Islet precursor cell (in vitro differentiated cells): ENCODE results near the gene PMEPA1.

Experiments used
- DNase-seq: peaks from one replicate; pipeline ENCODE4 v3.0.0-alpha.2; 2018

PMEPA1 gene, protein sequence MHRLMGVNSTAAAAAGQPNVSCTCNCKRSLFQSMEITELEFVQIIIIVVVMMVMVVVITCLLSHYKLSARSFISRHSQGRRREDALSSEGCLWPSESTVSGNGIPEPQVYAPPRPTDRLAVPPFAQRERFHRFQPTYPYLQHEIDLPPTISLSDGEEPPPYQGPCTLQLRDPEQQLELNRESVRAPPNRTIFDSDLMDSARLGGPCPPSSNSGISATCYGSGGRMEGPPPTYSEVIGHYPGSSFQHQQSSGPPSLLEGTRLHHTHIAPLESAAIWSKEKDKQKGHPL

DNA sequence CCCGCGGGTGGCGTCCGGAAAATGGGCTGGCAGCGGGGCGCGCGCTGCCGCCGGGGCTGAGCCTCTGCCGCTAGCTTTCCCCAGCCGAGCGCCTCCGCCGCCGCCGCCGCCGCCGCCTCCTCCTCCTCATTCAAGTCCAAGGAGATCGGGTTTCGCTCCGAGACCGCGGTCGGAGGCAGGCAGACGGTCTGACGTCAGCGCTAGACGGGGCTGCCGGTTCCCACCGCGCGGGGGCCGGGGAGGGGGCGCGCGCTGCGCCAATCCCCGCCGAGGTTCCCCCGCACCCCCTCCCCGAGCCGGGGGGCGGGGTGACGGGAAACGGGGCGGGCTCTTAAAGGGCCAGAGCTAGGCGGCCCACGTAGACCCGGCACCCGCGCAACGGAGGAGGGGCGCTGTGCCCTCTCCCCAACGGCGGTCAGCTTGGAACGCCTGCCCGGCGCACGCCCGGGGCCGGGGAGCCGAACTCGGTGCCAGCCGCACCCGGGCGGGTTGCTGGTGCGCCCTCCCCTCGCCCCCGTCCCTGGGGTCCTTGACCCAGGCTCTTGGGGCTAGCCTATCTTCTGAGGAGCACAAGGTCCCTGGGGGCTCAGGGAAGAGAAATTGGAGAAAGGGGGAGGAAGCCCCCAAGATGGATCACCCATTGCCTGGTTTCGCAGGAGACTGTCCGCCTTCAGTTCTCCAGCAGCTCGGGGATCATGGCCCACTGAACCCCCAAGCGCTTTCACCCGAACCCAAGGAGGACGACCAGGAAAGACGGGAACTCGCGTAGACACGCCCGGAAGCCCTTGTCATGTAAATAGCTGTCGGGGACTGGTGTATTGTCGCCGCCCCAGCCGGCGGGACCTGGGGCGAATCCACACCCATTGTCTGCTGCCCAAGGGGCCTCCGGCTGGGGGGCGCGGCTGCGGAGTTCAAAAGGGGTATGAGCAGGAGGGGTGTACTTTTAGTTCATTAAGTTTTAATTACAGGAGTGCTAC, at the start of gene PMEPA1:
TSS of gene PMEPA1 (minus strand) at position 193 of the 977 bp plus-strand sequence. CDS start 433 bp downstream, outside the sequence.
- peak; percentile 98 for DNase-seq

DNA sequence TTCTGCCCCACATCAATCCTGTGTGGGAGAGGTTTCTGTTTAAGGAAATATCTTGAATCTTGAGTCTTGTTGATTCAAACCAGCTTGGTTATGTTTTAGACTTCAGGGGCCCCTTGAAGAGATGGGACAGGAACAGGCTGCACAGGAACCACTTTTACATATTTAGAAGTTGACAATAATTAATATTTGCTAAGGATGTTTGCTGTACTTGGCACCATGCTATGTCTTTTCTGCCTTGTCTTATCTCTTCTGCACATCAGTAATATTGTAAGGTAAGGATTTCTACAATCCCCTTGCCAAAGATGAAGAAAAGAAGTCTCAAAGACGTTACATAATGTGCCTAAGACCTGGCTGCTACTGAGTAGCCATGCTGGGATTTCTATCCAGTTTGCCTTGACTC, 48.0 kb upstream of the PMEPA1 start:
- no peak for DNase-seq

DNA sequence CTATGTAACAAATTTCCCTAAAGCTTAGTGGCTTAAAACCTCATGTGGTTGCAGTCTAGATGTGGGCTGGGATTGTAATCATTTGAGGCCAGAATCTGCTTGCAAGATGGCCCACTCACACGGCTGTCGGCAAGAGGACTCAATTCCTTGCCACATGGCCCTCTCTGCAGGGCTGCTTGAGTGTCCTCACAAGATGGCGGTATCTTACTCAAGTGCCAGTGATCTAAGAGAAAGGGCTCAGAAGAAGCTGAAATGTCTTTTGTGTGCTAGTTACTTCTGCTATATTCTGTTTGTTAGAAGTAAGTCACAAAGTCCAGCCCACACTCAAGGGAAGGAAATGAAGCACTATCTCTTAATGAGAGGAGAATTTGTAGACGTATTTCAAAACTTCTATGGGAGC, 47.1 kb upstream of the PMEPA1 start:
- DNase-seq, result peak; percentile 16

DNA sequence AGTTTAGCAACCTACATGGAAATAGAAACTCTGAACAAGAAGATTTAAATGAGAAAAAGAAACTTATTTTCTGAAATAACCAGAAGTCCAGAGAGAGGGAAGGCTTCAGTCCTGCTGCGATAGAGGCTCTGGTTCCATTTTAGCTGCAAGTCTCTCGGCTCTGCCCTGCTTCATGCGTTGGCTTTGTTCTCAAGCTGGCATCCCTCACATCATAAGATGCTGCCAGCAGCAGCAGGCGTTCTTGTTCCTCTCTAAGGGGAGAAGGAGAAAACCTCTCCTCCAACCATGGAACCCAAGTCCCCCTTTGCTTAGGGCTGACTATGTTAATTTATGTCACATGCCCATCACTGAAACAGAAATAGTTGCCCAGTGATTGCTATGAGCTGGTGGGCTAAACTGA, 46.4 kb upstream of the PMEPA1 start:
- peak; percentile 26 for DNase-seq

DNA sequence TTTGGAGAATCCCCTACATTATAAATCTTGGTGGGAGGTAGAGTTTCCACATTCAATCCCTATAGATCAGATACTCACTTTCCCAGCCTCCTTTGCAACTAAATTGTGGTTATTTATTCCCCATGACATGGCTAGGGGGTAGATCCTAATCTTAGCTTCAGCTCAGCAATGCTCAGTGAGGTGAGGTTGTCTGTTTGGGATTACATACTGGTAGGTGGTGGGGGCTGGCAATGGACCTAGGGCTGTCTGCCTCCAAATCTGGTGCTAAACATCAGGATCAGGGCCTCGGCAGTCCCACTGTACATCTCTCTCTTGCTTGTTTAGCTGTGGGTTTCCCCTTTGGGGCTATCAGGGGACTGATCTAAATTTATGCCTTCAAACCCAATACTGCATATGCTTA, 45.8 kb upstream of the PMEPA1 start:
- DNase-seq, result peak; percentile 45

DNA sequence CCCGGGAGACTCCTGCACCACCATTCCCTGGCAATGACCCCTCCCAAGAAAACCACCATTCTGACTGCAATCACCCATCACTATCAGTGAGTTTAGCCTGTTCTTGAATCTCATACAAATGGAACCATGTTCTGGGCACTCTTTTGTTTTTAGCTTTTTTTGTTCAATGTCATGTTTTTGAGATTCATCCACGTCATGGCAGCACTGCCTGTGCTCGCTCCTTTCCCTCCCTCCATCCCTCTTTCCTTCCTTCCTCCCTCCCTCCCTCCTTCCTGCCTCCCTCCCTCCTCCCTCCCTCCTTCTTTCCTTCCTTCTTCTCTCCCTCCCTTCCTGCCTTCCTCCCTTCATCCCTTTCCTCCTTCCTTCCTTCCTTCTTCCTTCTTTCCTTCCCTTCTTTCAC, 44.4 kb upstream of the PMEPA1 start:
- peak; percentile 9 for DNase-seq

DNA sequence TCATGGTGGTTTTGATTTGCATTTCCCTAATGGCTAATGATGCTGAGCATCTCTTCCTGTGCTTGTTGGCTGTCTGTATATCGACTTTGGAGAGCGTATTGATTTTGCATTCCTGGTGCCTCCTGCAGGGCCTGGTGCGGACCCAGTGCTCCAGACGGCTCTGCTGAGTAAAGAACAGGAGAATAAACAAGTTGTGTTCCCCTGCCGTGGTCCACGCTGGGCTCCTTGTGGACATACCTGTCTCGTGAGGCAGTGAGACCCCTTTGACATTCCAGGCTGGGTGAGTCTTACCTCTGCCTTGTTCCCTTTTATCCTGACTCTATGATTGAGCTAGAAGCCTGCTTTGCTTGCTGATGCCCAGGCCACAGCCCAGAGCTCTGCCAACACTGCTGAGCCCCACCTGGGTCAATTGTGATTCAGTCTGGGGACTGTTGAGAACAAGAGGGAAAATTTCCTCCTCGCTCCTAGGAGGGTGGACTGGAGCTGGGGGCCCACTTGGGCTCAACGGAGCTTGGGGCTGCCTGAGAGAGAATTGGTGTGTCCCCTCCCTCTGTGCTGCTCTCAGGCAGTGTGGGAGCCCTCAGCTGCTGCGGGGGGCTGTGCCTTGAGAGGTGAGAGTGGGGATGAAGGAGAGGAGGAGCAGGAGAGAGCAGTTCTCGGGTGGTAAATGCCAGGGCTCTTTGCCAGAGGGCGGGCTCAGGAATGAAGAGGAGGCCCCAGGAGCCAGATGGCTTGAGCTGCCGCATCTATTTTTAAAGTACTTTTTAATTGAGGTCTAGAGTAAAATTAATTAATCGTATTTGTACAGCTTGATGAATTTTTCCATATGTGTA, 43.7 kb upstream of the PMEPA1 start:
- peak; percentile 47 for DNase-seq

DNA sequence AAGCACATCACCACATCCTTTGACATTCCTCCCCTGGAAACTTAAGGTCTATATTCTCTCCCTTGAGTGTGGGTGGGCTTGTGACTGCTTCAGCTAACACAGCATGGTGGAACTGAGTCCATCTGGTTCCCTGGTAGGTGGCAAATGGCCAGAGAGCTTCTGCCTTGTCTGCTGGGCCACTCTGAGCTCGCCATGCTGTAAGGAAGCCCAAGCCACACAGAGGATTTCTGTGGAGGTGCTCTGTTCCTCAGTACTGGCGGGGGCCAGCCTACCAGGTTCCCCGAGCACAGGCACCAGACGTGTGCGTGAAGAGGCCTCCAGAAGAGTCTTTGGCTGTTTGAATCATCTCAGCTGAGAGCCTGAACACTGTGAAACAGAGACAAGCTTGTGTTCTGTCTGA, 41.6 kb upstream of the PMEPA1 start:
- DNase-seq, result peak; percentile 38

DNA sequence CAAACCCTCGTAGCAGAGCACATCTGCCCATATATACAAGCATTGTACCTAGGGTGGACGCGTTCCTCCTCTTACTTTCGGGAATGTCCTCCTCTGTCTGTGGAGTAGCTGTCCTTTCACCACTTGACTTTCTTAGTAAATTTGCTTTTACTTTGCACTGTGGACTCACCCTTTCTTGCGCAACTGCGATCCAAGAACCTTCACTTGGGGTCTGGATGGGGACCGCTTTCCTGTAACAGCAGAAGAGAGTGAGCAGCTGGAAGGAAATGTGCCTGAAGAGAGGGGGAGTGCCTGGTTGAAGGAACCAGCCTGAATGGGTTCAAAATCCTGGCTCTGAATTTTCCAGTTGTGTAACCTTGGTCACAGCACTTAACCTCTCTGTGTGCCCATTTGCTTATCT, 40.1 kb upstream of the PMEPA1 start:
- DNase-seq, result no peak

DNA sequence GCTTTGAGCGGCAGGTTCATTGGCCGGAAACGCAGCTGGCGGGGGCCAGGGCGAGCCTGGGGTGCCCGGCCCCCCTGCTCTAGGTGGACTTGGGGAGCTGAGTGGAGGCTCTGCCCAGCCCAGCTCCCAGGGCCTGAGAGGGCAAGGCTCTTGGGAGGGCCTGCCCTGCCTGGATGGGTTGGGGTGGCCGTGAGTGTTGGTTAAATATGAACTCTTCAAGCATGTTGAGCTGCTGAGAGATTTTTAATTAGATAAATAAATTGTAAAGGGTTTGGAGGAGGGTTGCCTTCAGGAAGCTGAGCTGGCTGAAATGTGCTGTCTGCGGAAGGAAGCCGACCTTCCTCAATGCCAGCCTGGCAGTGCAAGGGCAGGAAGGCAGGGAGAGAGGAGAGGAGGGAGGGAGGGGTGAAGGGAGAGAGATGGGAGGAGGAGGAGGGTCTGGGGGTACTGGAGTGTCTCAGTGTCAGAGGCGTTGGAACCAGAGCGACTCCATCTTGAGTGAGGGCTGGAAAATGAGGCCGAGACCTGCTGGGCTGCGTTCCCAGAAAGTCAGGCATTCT, 39.4 kb upstream of the PMEPA1 start:
- no peak for DNase-seq

DNA sequence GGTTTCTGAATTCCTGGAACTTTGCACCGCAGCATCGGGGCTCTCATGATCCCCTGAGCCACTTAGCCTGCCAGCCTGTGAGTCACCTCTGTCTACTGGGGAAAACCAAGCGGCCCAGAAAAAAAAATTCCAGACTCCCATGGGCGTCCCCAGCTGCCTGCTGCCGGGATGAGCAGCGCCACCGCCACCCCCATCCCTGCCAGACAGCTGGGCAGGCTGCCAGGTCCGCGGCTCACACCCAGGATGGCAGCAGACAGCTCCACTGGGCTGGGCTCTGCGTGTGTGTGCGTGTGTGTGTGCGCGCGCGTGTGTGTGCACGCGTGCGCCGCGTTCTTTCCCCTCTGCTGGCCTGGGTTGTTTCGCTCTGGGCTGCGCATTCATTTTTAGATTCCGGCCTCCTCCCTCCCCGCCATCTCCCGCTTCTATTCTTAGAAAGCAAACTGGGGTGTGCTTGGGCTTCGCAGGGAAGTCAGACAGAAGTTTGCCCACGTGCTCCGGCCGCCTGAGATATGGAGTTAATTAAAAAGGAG, 38.9 kb upstream of the PMEPA1 start:
- peak; percentile 91 for DNase-seq

DNA sequence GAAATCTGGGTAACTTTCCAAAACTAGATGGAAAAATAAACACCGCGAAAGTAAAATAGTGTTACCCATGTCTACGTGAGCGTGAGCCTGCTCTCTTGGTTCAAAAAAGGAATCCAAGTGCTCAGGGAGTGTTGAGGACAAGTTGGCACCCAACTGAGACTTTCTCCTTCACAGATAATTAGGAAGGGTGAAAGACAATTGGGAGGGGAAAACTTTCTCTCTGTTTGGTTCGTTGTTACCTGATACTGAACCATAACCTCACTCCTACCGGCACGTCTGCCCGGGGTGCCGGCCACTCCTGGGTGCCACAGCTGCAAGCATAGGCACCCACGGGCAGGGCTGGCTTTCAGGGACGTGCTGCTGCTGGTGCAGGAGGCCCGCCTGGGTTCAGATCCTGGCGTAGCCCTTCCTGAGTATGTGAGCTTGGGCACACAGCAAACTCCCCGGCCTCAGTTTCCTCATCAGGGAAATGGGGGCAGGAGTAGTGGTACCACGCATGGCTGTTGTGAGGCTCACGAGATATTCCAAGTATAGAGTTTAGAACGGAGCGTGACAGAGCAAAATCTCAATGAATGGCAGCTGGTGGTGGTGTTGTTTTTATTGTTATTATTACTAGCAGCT, 38.2 kb upstream of the PMEPA1 start:
- DNase-seq, result no peak

DNA sequence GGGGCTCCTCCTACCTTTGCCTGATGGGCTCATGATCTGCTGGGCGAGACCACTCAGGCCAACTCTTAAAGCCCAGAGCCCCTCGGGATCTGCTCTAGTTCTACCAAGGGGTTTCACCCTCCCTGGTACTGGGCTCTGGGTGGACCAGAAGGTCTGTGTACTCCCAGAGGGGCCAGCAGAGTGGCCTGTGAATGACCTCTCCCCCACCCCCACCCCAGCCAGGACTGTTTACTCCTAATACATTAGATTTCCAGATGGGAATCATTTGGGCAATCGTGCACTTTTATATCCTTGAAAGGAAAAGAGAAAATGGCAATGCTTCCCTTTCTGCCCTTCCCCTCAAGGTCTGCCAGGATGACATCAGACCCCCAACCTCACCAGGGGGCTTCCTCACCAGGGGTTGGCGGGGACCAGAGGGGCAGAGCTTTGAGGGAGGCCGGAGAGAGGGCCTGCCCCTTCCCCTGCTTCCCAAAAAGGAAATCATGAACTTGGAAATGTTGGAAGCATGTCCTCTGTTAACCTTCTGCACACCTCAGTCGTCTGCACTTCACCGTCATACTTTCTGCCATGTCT, 37.1 kb upstream of the PMEPA1 start:
- no peak for DNase-seq

DNA sequence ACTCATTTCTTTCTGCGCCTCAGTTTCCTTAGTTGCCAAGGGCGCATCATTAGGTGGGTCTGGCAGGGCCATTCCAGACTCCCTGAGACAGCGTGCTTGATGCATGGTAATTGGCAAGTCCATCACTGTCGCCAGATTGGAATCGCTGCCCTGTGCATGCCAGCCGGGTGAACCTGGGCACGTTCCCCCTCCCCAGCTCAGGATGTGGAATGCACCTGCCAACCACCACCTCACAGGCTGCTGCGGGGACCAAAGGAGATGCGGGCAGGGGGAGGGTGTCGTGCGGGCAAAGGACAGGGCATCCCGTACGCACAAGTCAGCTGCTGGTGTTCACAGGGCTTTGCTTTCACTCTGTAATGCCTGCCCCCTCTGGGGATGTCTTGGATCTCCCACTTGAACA, 36.4 kb upstream of the PMEPA1 start:
- no peak for DNase-seq

DNA sequence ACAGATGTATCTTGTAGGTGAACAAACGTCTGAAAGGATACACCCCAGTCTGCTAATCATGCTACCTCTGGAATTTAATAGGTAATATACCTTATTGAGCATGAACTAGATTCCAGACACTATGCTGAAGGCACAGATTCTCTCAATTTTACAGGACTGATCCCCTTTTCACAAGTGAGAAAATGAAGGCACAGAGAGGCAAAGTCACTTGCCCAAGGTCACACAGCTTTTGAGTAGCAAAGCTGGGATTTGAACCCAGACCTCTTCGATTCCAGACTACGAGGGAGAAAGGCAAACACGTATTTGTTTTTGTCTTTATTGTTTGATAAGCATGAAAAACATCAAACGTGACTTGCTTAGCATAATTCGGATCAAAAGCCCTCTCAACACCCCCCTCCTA, 34.4 kb upstream of the PMEPA1 start:
- no peak for DNase-seq

DNA sequence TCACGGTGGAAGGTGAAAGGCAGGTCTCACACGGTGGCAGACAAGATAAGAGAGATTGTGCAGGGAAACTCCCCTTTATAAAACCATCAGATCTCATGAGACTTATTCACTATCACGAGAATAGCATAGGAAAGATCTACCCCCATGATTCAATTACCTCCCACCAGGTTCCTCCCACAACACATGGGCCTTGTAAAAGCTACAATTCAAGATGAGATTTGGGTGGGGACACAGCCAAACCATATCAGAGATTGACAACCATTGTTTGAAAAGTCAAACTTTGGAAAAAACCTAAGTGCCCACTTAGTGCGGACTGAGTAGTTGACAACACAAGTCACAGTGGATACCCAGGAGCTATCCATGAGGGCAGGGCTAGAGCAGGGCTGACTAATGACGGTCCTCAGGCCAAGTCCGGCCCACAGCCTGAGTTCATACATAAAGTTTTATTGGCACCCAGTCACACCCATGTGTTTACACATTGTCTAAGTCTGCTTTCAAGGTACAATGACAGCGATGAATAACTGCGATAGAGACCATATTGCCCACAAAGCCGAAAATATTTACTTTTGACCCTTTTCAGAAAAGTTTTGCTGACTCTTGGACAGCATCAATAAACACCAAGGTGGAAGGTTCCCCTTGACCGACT, 33.8 kb upstream of the PMEPA1 start:
- DNase-seq, result no peak

DNA sequence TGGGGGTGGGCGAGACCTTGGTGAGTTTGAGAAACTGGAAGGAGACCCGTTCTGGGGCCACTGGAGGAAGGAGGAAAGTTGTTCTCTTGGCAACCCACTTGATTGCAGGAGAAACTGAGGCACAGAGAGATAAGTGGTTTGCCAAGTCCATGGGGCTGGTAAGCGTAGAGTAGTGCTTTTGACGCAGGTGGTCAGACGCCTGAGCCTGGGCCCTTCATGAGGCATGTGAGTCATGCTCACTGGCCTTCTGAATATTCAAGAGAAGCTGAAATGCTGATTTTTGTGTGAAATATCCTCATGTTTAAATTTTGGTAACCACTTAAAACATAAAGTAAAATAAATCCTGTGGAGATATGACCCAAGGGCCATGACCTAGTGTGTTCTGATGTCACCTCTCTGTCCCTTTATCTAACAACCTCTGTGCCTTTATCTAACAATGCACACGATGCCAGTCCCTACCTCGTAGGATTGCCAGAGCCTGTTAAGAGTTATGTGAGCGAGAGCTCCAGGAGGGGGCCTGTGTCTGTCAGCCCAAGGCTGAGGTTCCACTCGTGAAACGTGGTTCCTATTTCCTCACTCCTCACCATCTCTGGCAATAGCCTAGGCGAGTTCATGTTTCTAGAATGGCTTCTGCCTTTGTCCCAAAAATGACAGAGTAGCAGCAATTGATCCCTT, 32.8 kb upstream of the PMEPA1 start:
- DNase-seq, result no peak

DNA sequence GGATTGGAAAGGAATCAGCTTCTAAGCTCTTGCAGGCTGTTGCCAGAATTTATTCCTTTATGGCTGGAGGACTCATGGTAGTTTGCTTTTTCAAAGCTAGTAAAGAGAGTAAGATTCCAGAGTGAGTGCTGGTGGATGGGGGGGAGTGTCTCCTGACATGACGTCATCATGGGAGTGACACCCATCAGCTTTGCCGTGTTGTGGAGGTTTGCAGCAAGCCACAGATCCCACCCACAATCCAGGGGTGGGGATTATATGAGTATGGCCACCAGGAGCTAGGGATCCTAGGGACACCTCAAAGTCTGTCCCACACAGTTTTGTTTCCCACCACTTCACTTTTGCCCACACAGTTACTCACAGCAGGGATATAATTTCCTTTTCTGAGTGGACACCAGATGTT, 28.7 kb upstream of the PMEPA1 start:
- DNase-seq, result no peak

DNA sequence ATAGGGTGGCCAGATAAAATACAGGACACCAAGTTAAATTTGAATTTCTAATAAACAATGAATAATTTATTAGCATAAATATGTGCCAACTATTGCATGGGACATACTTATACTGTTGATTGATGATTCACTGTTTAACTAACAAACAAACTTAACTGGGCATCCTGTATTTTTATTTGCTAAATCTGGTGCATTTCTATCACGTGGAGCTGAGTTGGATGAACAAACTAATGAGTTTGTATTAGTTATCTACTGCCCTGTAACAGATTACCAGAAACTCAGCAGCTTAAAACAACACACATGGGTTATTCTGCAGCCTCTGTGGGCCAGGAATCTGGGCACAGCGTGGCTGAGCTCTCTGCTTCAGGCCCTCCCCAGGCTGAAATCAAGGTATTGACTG, 28.2 kb upstream of the PMEPA1 start:
- no peak for DNase-seq

DNA sequence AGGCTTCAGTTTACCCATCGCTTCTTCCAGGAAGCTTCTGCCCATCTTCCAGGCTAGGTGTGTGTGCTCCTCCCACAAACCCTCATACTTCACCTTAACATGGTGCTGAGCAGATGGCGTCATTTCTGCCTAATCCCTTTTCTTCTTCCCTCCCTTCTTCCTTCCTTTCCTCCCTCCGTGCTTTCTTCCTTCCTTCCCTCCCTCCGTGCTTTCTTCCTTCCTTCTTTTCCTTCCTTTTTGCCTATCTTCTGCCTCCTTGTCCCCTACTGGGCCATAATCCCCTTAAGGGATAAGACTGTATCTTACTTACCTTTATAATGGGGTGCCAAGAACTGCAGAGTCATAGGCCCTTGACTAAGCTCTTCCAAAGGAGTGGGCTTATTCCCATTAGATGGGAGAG, 27.5 kb upstream of the PMEPA1 start:
- DNase-seq, result no peak
